ENCODE results near the gene MEIOB.

Gene MEIOB

DNA sequence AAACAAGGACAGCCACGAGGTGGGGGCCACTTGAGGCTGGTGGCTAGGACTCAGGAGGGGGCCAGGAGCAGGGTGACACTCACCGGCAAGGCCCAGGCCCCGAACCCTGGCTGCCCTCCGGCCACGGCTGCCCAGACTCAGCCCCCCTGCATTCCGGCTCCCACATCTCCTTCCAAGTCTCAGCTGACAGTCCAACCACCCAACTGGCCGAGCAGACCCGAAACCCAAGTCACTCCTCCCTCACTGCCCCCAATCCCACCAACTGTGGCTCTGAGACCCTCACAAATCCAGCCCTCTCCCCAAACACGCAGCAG lies 54.7 kb downstream of the MEIOB start:
- Histone ChIP-seq H3K9me3 (ENCODE audit: insufficient read depth, low read length) (no peaks in the 10 kb centered on the region), H3K27ac (ENCODE audit: low read length) (no peak overlapping the region), H3K4me1 (ENCODE audit: low read length) (no peaks in the 10 kb centered on the region), H3K4me3 (ENCODE audit: low read length) (no peak overlapping the region), H3K79me2 (ENCODE audit: low read length) (no peaks in the 10 kb centered on the region), H2AFZ (ENCODE audit: low read depth, low read length) (no peak overlapping the region), H3K36me3 (replicated peaks; ENCODE audit: low read depth, low read length) (peaks cover 4% of the 10 kb centered on the region), H3K4me2 (ENCODE audit: low read length) (no peak overlapping the region), H4K20me1 (ENCODE audit: insufficient read depth, low read length) (no peaks in the 10 kb centered on the region), H3K9ac (ENCODE audit: low read length) (no peak overlapping the region), H3K27me3 (ENCODE audit: low read depth, low read length) (no peaks in the 10 kb centered on the region)
- TF ChIP-seq EZH2phosphoT487 (IDR thresholded peaks at IDR 0.05; ENCODE audit: low read depth) = no peak
- TF ChIP-seq, protein P1, sequence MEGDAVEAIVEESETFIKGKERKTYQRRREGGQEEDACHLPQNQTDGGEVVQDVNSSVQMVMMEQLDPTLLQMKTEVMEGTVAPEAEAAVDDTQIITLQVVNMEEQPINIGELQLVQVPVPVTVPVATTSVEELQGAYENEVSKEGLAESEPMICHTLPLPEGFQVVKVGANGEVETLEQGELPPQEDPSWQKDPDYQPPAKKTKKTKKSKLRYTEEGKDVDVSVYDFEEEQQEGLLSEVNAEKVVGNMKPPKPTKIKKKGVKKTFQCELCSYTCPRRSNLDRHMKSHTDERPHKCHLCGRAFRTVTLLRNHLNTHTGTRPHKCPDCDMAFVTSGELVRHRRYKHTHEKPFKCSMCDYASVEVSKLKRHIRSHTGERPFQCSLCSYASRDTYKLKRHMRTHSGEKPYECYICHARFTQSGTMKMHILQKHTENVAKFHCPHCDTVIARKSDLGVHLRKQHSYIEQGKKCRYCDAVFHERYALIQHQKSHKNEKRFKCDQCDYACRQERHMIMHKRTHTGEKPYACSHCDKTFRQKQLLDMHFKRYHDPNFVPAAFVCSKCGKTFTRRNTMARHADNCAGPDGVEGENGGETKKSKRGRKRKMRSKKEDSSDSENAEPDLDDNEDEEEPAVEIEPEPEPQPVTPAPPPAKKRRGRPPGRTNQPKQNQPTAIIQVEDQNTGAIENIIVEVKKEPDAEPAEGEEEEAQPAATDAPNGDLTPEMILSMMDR (IDR thresholded peaks at IDR 0.05; ENCODE audit: low read depth, low read length) = no peak

DNA sequence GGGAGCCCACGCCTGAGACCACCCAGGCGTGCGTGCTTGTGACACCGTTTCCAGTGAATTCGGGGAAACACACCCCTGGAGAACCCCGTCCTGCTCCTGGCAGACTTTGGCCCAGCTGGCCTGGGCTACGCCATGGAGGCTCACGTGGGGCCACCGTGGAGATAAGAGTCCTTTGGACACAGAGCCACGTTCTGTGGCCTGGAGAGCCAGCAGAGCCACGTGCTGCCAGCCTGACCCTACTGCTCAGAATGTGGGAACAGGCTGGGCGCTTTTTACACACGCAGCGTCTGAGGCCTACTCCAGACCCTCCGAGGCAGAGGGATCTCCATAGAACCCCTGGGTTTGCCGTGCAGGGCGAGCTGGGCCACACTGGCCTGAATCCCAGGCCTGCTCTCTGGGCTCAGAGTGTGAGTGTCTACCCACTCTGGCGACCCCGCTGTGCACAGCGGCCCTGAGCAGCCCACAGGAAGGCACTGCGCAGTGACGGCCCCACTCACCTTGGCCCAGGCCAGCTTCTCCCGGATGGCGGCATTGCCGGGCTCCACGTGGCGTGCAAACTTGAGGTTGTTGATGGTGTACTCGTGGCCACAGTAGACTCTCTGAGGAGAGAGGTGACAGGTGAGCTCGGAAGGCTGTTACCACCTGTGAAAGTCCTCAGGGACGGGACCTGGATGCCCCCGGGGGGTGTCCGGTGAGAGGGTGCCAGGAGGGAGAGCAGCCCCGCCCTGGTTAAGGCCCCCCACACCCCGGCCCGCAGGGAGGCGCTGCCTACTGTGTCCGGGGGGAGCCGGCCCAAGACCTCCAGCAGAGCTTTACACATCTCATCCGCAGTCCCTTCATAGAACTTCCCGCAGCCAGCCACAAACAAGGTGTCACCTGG lies 55.3 kb downstream of the MEIOB start:
- Histone ChIP-seq H3K79me2 (ENCODE audit: low read length) (no peaks in the 10 kb centered on the region), H3K27me3 (ENCODE audit: low read depth, low read length) (no peaks in the 10 kb centered on the region), H3K9me3 (ENCODE audit: insufficient read depth, low read length) (no peaks in the 10 kb centered on the region), H3K4me2 (ENCODE audit: low read length) (no peak overlapping the region), H3K36me3 (replicated peaks; ENCODE audit: low read depth, low read length) (peaks cover 4% of the 10 kb centered on the region), H3K4me1 (ENCODE audit: low read length) (no peaks in the 10 kb centered on the region), H3K27ac (ENCODE audit: low read length) (no peak overlapping the region), H4K20me1 (ENCODE audit: insufficient read depth, low read length) (no peaks in the 10 kb centered on the region), H2AFZ (ENCODE audit: low read depth, low read length) (no peak overlapping the region), H3K9ac (ENCODE audit: low read length) (no peak overlapping the region), H3K4me3 (ENCODE audit: low read length) (no peak overlapping the region)
- TF ChIP-seq, protein P1 (IDR thresholded peaks at IDR 0.05; ENCODE audit: low read depth, low read length) = no peak
- no peak for TF ChIP-seq EZH2phosphoT487 (IDR thresholded peaks at IDR 0.05; ENCODE audit: low read depth)

DNA sequence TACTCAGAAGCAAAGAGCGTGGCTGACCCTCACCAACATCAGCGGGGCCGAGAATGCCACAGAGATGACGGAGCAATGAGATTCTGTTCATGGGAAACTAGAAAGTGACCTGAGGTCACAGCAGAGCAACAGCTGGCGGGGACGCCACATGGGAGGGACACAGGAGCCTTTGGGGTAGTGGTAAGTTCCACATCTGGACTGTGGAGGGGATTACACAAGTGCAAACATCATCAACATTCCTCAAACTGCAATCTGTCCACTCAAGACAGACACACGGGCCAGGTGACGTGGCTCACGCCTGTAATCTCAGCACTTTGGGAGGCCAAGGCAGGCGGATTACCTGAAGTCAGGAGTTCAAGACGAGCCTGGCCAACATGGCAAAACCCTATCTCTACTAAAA lies 56.5 kb downstream of the MEIOB start:
- Histone ChIP-seq H3K79me2 (ENCODE audit: low read length) (no peaks in the 10 kb centered on the region), H4K20me1 (ENCODE audit: insufficient read depth, low read length) (no peaks in the 10 kb centered on the region), H3K27me3 (ENCODE audit: low read depth, low read length) (no peaks in the 10 kb centered on the region), H3K4me2 (ENCODE audit: low read length) (no peak overlapping the region), H3K4me3 (ENCODE audit: low read length) (no peak overlapping the region), H3K36me3 (replicated peaks; ENCODE audit: low read depth, low read length) (peaks cover 4% of the 10 kb centered on the region), H3K9ac (ENCODE audit: low read length) (no peak overlapping the region), H3K9me3 (ENCODE audit: insufficient read depth, low read length) (no peaks in the 10 kb centered on the region), H3K4me1 (ENCODE audit: low read length) (no peaks in the 10 kb centered on the region), H3K27ac (ENCODE audit: low read length) (no peak overlapping the region), H2AFZ (ENCODE audit: low read depth, low read length) (no peak overlapping the region)
- no peak for TF ChIP-seq EZH2phosphoT487 (IDR thresholded peaks at IDR 0.05; ENCODE audit: low read depth)
- TF ChIP-seq, protein P1 (IDR thresholded peaks at IDR 0.05; ENCODE audit: low read depth, low read length) = no peak

DNA sequence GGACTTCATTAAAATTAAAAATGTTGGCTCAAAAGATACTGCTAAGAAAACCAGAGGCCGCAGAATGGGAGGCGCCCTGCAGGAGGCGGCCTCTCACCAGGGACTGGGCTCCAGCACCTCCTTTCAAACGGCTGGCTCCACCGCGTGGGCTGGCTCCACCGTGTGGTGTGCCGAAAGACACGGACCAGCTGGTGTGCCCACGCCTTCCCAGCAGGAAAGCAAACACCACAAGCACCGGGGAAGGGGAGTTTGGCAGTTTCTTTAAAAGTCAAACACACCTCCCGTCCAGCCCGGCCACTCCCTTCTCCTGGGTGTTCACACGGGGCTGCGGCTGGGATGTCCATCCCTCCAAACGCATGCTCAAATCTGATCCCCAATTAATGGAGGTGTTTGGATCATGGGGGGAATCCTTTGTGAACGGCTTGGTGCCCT lies 59.2 kb downstream of the MEIOB start:
- H4K20me1 ChIP-seq (ENCODE audit: insufficient read depth, low read length) = no peaks in the 10 kb centered on the region
- no peaks in the 10 kb centered on the region for H3K27me3 ChIP-seq (ENCODE audit: low read depth, low read length)
- no peak overlapping the region for H3K9ac ChIP-seq (ENCODE audit: low read length)
- no peaks in the 10 kb centered on the region for H3K79me2 ChIP-seq (ENCODE audit: low read length)
- no peaks in the 10 kb centered on the region for H3K9me3 ChIP-seq (ENCODE audit: insufficient read depth, low read length)
- H3K4me3 ChIP-seq (ENCODE audit: low read length) = no peak overlapping the region
- peaks cover 8% of the 10 kb centered on the region for H3K36me3 ChIP-seq (replicated peaks; ENCODE audit: low read depth, low read length)
- H3K4me2 ChIP-seq (ENCODE audit: low read length) = no peak overlapping the region
- TF ChIP-seq, protein P1 (IDR thresholded peaks at IDR 0.05; ENCODE audit: low read depth, low read length) = no peak
- TF ChIP-seq EZH2phosphoT487 (IDR thresholded peaks at IDR 0.05; ENCODE audit: low read depth) = no peak
- H3K27ac ChIP-seq (ENCODE audit: low read length) = no peak overlapping the region
- no peaks in the 10 kb centered on the region for H3K4me1 ChIP-seq (ENCODE audit: low read length)
- H2AFZ ChIP-seq (ENCODE audit: low read depth, low read length) = no peak overlapping the region

All from OCI-LY3 (cell line).